HG03064 (cell line): ENCODE measurements around the gene TBX10.
"Not testable (repeated sequence)": the region's sequence is repeated elsewhere in the genome, so short reads cannot be mapped to it uniquely, and the experiment has no call there.

Experiments used
- ATAC-seq: cut with Tn5 transposase; IDR thresholded peaks from one replicate; pipeline ENCODE4 v1.9.1; 2021; ENCODE audit warnings: low read depth; ENCODE audit not compliant: unreplicated experiment

The TBX10 gene

DNA sequence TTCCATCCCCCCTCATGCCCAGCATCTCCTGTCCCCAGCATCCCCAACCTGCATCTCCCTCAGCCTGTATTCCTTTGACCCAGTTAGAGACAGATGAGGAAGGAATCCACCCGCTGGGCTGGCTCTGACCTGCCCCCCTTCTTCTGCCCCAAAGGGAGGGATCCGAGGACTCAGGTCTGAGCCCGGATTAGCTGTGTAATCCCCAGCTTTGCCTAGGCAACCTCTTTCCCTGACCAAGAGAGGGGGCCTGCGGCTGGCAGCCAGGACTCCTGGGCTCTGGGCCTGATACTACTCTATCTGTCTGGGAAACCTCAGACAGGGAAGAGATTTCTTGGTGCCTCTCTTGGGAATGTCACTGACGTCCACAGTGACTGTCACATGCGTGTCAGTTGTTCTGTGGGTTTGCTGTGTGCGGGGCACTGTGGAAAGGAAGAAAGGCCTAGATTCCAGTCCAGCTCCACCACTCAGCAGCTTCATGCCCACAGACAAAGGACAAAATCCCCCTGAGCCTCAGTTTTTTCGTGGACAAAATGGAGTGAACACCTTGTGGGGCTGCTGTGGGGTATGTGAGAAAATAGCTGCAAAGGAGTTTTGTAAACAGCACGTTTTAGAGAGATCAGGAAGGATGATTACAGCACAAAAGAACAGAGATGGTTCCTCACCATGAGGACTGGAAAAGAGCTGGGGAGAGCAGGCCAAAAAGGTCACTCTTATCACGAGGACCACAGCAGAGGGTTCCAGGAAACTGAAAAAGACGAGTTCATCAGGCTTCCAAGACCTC lies 34.1 kb downstream of the TBX10 start:
- no peak for ATAC-seq

DNA sequence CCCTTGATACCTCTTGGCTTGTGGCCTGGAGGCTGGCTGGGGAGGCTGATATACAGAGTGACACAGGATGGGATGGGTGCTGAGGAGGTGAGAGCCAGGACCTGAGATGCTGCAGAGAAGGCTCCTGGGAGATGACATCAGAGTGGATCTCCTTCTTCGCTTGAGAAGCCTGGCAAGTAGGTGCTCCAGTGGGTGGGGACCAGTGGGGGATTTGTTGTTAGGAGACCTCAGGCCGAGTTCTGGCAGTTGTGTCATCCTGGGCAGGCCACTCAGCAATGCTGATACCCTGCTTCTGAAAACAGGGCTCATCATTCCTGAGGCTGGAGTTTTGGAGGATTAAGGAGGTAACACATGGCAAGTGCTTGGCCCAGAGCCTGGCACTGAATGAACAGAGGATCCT lies 34.7 kb downstream of the TBX10 start:
- no peak for ATAC-seq

DNA sequence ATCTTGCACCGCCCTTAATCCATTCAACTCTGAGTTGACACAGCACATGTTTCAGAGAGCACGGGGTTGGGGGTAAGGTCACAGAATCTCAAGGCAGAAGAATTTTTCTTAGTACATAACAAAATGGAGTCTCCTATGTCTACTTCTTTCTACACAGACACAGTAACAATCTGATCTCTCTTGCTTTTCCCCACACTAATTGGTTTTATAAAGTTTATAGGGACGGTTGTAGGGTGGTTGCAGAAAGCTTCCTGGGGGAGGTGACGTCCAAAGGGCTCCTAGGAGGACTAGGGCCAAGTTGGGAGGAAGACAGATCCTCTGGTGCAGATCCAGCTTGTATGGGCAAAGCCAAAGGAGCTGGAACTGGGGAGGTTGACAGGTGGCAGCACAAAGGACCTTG lies 35.4 kb downstream of the TBX10 start:
- ATAC-seq, result not testable (repeated sequence)

DNA sequence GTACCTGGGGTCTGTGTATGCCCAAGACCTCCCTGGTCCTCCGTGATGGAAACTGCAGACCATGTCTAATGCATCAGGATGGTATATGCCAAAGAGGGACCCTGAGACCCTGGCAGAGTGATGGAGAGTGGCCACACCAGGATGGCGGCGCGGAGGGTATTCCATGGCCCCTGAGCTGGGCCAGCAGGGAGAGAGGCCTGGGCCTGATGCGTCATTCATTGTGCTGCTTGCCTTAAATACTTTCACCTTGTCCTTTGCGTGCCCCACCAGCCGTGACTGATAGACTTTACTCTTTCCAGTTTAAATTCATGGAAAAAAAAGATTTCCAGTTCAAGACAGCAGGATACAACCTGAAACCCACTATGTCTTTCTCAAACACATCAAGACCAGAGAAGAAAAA lies 38.5 kb downstream of the TBX10 start:
- no peak for ATAC-seq

DNA sequence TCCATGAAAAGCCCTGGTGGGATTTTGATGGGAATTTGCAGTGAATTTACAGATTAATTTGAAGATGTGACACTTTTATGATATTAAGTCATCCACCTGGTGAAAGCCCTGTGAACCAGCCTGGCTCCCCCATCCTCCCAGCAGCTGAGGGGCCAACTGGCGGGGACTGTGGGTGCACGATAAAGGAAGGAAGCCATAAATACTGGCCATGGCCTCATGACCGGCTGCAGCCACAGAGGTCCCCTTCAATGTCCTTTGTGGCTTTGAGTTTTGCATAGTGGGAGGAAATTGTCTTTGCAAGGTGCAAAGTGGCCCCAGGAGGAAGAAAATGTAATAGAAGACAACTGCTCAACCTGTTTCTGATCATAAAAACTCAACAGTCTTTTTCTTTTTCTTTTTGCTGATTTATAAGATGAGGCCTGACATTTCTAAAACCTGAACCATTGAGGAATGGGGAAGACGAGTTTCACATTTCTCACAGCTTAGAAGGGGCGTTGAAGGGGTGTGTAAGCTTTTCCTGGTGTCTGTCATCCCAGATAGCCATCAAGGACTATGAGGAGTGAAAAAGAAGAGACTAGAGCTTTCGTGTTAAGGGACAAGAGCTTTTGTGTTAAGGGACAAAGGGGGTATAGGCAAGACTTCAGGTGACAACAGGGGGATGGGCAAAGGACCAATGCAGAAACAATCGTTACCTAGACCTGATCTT lies 39.1 kb downstream of the TBX10 start:
- no peak for ATAC-seq

DNA sequence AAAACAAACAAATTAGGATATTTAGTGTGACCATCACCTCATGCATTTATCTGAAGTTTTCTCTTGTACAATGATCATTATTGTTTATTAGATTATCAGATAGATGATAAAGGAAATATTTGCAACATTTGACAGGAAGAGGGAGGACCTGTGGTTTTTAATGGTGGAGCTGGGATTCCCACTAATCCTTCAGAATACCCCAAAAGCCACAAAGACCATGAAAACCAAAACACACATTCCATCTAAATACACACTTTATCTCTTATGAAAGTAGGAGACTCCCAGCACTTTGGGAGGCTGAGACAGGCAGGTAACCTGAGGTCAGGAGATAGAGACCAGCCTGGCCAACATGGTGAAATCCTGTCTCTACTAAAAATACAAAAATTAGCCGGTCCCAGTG lies 40.4 kb downstream of the TBX10 start:
- no peak for ATAC-seq

DNA sequence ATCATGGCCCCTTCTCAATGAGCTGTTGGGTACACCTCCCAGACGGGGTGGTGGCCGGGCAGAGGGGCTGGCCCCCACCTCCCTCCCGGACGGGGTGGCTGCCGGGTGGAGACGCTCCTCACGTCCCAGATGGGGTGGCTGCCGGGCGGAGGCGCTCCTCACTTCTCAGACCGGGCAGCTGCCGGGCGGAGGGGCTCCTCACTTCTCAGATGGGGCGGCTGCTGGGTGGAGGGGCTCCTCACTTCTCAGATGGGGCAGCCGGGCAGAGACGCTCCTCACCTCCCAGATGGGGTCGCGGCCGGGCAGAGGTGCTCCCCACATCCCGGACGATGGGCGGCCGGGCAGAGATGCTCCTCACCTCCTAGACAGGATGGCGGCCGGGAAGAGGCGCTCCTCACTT lies 41.6 kb downstream of the TBX10 start:
- not testable (repeated sequence) for ATAC-seq

DNA sequence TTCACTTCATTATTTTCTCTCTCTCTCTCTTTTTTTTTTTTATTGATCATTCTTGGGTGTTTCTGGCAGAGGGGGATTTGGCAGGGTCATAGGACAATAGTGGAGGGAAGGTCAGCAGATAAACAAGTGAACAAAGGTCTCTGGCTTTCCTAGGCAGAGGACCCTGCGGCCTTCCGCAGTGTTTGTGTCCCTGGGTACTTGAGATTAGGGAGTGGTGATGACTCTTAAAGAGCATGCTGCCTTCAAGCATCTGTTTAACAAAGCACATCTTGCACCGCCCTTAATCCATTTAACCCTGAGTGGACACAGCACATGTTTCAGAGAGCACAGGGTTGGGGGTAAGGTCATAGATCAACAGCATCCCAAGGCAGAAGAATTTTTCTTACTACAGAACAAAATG lies 42.1 kb downstream of the TBX10 start:
- ATAC-seq, result not testable (repeated sequence)

DNA sequence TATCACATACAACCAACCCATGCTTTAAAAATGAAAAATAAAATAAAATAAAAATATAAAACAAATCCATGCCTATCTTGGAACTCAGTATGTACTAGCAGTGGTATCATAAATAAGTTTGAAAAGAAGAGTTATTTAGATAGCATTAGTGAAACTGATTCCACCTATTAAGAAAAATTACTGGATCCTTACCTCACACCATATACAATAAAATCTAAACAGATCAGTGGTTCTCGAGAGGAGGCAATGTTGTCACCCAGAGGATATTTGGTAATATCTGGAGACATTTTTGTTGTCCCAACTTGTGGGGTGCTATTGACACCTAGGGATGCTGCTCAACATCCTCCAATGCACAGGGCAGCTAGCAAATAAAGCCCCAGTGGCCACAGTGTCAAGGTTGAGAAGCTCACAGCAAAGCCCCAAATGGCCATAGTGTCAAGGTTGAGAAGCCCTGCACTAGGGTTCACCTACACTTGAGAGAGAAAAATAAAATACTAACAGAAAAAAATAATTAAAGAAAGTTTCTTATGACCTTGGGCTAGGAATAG lies 42.7 kb downstream of the TBX10 start:
- ATAC-seq, result no peak

DNA sequence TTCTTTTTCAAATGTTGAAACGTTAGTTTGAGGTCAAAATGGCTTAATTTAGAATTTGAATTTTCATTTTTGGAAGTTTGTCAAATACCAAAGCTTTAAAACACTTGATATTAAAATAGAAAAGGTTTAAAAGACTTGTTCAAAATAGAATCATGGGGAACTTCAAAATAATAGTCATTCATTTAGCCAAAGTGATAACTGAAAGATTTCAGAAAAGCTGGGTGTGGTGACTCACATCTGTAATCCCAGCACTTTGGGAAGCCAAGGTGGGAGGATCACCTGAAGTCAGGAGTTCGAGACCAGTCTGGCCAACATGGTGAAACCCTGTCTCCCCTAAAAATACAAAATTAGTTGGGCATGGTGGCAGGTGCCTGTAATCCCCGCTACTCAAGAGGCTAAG lies 45.1 kb downstream of the TBX10 start:
- ATAC-seq, result no peak

DNA sequence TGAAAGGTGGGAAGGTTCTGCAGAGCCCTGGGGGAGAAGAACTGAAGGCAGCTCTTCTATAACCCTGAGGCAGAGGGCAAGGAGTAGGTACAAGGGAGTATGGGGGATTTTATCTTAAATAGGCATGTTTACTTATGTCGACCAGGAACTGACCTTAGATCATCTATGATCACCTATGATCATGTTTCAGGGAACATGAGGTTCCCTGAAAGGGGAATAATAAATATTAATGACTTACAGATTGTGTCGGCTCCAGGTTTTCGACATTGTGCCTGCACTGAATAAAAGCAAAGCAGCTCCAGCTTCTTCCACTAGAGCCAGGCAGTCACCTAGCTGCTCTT lies 46.0 kb downstream of the TBX10 start:
- ATAC-seq, result no peak

DNA sequence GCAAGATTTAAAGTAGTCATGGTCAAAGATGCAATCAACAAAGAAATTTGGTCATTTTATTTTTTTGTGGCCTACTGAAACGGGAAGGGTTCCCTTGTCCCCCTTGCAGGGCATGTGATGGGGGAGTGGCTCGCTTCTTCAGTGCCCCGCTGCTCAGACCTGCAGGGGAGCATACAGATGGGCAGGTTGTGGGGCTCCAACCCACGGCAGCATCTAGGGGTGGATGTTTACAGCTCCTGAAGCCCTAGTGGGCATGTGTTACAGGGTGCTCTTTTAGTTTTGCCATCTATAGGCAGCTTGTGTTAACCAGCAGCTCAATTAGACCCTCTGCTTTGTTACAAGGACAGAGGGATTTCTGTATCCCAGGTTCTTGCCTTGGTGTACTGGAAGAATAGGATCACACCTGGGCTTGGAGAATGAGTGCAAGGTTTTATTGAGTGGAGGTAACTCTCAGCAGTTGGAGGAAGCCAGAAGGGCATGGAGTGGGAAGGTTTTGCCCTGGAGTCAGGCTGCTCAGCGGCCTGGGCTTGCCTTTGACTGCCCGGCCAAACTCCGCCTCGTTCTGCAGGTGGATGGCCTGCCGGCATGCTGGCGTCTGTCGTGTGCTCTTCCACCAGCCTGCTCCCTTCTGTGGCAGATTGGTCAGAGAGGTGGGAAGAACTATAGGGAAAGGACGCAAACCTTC lies 46.5 kb downstream of the TBX10 start:
- ATAC-seq, result no peak

DNA sequence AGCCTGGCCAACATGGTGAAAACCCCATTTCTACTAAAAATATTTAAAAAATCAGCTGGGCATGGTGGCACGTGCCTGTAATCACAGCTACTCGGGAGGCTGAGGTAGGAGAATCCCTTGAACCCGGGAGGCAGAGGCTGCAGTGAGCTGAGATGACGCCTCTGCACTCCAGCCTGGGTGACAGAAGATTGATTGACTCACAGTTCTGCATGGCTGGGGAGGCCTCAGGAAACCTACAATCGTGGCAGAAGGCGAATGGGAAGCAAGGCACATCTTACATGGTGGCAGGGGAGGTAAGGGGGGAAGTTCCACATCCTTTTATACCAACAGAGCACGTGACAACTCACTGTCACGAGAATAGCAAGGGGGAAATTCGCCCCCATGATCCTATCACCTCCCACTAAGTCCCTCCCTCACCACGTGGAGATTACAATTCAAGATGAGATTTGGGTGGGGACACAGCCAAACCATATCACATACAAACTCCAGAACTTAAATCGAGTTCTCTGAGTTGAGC lies 50.6 kb downstream of the TBX10 start:
- not testable (repeated sequence) for ATAC-seq

DNA sequence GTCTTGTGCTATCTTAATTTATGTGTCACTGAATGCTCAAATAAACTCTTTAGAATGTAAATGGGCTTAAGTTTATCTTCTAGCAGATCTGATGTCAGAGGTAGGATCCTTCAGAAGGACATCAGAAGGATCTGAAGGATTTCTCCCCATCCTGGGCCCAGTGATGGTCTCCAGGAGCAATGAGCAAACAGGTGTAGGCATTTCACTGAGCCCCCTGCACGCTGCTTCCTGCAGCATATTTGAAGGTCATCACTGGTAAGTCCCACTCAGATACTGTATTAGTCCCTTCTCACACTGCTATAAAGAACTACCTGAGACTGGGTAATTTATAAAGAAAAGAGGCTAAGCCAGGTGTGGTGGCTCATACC lies 51.4 kb downstream of the TBX10 start:
- no peak for ATAC-seq

DNA sequence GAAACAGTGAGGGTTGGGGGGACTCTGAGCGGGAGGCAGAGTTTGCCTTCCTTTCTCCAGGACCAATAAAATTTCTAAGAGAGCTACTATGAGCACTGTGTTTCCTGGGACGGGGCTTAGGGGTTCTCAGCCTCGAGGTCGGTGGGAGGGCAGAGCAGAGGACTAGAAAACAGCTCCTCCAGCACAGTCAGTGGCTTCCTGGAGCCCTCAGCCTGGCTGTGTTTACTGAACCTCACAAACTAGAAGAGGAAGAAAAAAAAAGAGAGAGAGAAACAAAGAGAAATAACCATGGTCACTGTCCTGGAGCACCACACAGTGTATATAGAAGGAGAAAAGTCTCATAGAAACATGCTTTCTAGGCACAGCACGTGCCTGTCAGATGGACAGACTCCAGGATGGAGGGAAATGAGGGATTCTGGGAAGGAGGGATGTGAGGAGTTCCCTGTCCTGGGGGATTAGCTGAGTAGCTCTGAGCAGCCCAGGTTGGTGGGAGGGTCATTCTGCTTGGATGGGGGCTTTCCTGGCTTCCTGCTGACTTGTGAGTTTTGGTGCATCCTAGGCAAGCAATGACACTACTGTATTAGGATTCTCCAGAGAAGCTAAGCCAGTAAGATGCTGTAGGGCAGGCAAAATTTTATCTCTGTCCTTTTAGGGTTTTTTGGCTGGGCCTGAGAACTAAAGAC lies 52.9 kb downstream of the TBX10 start:
- no peak for ATAC-seq

DNA sequence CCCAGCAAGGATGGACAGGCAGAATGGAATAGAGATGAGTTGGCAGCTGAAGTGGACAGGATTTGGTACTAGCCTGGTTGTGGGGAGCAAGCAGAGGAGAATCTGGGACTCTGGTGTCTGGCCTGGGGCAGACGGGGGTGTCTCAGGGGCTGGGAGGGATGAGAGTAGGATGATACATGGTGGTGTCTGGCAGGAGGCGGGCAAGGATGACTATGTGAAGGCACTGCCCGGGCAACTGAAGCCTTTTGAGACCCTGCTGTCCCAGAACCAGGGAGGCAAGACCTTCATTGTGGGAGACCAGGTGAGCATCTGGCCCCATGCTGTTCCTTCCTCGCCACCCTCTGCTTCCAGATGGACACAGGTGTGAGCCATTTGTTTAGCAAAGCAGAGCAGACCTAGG lies 53.7 kb downstream of the TBX10 start:
- ATAC-seq, result no peak

DNA sequence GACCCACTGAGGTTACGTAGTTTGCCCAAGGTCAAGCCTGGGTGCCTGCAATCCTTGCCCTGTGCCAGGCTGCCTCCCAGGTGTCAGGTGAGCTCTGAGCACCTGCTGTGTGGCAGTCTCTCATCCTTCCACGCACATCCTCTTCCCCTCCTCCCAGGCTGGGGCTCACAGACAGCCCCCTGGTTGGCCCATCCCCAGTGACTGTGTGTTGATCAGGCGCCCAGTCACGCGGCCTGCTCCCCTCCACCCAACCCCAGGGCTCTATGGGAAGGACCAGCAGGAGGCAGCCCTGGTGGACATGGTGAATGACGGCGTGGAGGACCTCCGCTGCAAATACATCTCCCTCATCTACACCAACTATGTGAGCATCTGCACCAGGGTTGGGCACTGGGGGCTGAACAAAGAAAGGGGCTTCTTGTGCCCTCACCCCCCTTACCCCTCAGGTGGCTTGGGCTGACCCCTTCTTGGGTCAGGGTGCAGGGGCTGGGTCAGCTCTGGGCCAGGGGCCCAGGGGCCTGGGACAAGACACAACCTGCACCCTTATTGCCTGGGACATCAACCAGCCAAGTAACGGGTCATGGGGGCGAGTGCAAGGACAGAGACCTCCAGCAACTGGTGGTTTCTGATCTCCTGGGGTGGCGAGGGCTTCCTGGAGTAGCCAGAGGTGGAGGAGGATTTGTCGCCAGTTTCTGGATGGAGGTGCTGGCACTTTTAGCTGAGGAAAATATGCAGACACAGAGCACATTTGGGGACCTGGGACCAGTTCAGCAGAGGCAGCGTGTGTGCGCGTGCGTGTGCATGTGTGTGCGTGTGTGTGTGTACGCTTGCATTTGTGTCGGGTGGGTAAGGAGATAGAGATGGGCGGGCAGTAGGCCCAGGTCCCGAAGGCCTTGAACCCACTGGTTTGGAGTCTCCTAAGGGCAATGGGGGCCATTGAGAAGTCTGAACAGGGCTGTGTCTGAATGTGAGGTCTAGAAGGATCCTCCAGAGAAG lies 54.4 kb downstream of the TBX10 start:
- ATAC-seq, result no peak

DNA sequence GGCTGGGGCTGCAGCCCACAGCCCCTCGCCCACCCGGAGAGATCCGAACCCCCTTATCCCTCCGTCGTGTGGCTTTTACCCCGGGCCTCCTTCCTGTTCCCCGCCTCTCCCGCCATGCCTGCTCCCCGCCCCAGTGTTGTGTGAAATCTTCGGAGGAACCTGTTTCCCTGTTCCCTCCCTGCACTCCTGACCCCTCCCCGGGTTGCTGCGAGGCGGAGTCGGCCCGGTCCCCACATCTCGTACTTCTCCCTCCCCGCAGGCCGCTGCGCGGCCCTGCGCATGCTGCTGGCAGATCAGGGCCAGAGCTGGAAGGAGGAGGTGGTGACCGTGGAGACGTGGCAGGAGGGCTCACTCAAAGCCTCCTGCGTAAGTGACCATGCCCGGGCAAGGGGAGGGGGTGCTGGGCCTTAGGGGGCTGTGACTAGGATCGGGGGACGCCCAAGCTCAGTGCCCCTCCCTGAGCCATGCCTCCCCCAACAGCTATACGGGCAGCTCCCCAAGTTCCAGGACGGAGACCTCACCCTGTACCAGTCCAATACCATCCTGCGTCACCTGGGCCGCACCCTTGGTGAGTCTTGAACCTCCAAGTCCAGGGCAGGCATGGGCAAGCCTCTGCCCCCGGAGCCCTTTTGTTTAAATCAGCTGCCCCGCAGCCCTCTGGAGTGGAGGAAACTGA lies 55.2 kb downstream of the TBX10 start:
- no peak for ATAC-seq
